HepG2 (cell line): Measurements from ENCODE around the gene CLDN11. TPM values are rescaled to one million over a fixed set of nuclear protein-coding genes. Genes with fewer than 3 reads are reported as not detected.

Experiments used
- ATAC-seq: fragments of 200-7000 bp; cut with Tn5 transposase; 3 replicates; pipeline ENCODE4 v1.9.1; 2020; ENCODE audit warnings: mild to moderate bottlenecking, moderate library complexity
- BruUV-seq: library from RNA; stranded (reverse); fragments of 400-500 nt; replicated peaks from 2 replicates; lab custom pipeline; 2021; lab: Mats Ljungman, UMichigan
- CTCF ChIA-PET: fragments of 300-600 bp; formaldehyde crosslinking; extraction: SDS; loops from one replicate; lab custom pipeline; 2021; ENCODE audit warnings: low total read pairs, inconsistent platforms, low intra/inter-chr PET ratio; lab: Yijun Ruan, JAX
- POLR2A ChIA-PET: fragments of 350-600 bp; sonication (Branson Sonifier 250); formaldehyde crosslinking; loops from one replicate; lab custom pipeline; 2020; ENCODE audit warnings: antibody characterized with exemption, inconsistent platforms; lab: Yijun Ruan, JAX
- DNase-seq: peaks from one replicate; pipeline ENCODE4 v3.0.0-alpha.2; 2015; ENCODE audit warnings: low spot score
- FAIRE-seq: peaks from 3 replicates; lab custom pipeline; 2011; peaks lifted over from hg19 to GRCh38; lab: Jason Lieb, UNC
- H2AFZ ChIP-seq: one replicate; pipeline ENCODE4 v1.6.1; 2011; ENCODE audit warnings: low read length, inconsistent platforms
- H3K27ac ChIP-seq: fragments of 300-600 bp; 3 replicates; pipeline ENCODE4 v1.8.0; 2011; ENCODE audit warnings: mixed run types, mild to moderate bottlenecking, mixed read lengths, low read length, inconsistent platforms; ENCODE audit not compliant: insufficient read depth; ENCODE audit errors: extremely low read length
- H3K27me3 ChIP-seq, 2 experiments: fragments of 200-600 bp in 1 of 2; 2 replicates in 1 of 2; 3 replicates in 1 of 2; pipeline versions ENCODE4 v1.6.0 to v1.8.0; 2011; ENCODE audit warnings: low read length in 2 of 2, mild to moderate bottlenecking in 2 of 2, moderate library complexity in 2 of 2, inconsistent platforms in 1 of 2; ENCODE audit not compliant: insufficient read depth in 2 of 2, control insufficient read depth in 1 of 2
- H3K36me3 ChIP-seq, 2 experiments: fragments of 200-600 bp in 1 of 2; replicated peaks in 1 of 2; 2 replicates in 1 of 2; 3 replicates in 1 of 2; pipeline versions ENCODE4 v1.5.1 to v1.8.0; 2011; ENCODE audit warnings: low read length in 2 of 2, inconsistent platforms in 1 of 2; ENCODE audit not compliant: insufficient read depth in 2 of 2, control insufficient read depth in 1 of 2
- H3K4me1 ChIP-seq: 2 replicates; pipeline ENCODE4 v1.5.1; 2012; ENCODE audit warnings: low read length, inconsistent platforms; ENCODE audit not compliant: insufficient read depth
- H3K4me2 ChIP-seq: 2 replicates; pipeline ENCODE4 v1.6.0; 2011; ENCODE audit warnings: low read depth, low read length, inconsistent platforms
- H3K4me3 ChIP-seq, 3 experiments: fragments of 200-600 bp in 1 of 3; sonication (generic), shearing (Covaris generic) in 1 of 3; replicated peaks in 1 of 3; 2 replicates each; pipeline ENCODE4 v1.5.1; 2011 to 2016; ENCODE audit warnings: low read length in 3 of 3, inconsistent platforms in 2 of 3, low read depth in 2 of 3, mild to moderate bottlenecking in 2 of 3, control low read depth in 1 of 3, mixed read lengths in 1 of 3; ENCODE audit not compliant: insufficient read depth in 1 of 3
- H3K79me2 ChIP-seq: one replicate; pipeline ENCODE4 v1.6.1; 2011; ENCODE audit warnings: low read length, inconsistent platforms; ENCODE audit not compliant: insufficient read depth
- H3K9ac ChIP-seq: 2 replicates; pipeline ENCODE4 v1.6.0; 2011; ENCODE audit warnings: mild to moderate bottlenecking, low read depth, low read length, inconsistent platforms; ENCODE audit not compliant: insufficient read depth
- H3K9me3 ChIP-seq: 2 replicates; pipeline ENCODE4 v1.5.1; 2012; ENCODE audit warnings: mild to moderate bottlenecking, low read length
- H4K20me1 ChIP-seq: 2 replicates; pipeline ENCODE4 v1.6.0; 2011; ENCODE audit warnings: inconsistent platforms, mild to moderate bottlenecking, low read length, moderate library complexity; ENCODE audit not compliant: insufficient read depth
- CBFB ChIP-seq: sonication (generic); formaldehyde crosslinking; IDR thresholded peaks from 2 replicates; pipeline ENCODE4 v1.4.0; 2020; ENCODE audit warnings: missing genetic modification reagents
- DPF2 ChIP-seq: sonication (generic); formaldehyde crosslinking; IDR thresholded peaks from 2 replicates; pipeline ENCODE4 v1.4.0; 2020; ENCODE audit warnings: mild to moderate bottlenecking, low read depth, missing genetic modification reagents, borderline replicate concordance
- FOXP1 ChIP-seq, 2 experiments: fragments of 450-650 bp in 1 of 2; IDR thresholded peaks; 2 replicates each; pipeline ENCODE4 v1.6.1; 2017 to 2018; ENCODE audit warnings: antibody characterized with exemption in 1 of 2
- JUND ChIP-seq: sonication (generic); formaldehyde crosslinking; IDR thresholded peaks from 2 replicates; pipeline ENCODE4 v1.8.0; 2022; ENCODE audit warnings: mild to moderate bottlenecking, missing genetic modification reagents
- MLLT10 ChIP-seq: sonication (generic); formaldehyde crosslinking; IDR thresholded peaks from 2 replicates; pipeline ENCODE4 v1.4.0; 2020; ENCODE audit warnings: missing genetic modification reagents
- NBN ChIP-seq: fragments of 450-650 bp; conservative IDR thresholded peaks from 2 replicates; pipeline ENCODE4 v1.6.1; 2017
- RAD51 ChIP-seq: fragments of 450-650 bp; IDR thresholded peaks from 2 replicates; pipeline ENCODE4 v1.6.1; 2016; ENCODE audit warnings: borderline replicate concordance
- RBM39 ChIP-seq: fragments of 200-400 bp; formaldehyde crosslinking; IDR thresholded peaks from one replicate; pipeline ENCODE4 v1.6.1; 2018; ENCODE audit warnings: antibody characterized with exemption, mild to moderate bottlenecking, low read depth, low read length; ENCODE audit not compliant: poor library complexity, severe bottlenecking
- TGIF2 ChIP-seq: IDR thresholded peaks from 2 replicates; pipeline ENCODE4 v1.6.1; 2016; ENCODE audit warnings: control low read depth, missing compliant biosample characterization
- ZC3H4 ChIP-seq: sonication (generic); formaldehyde crosslinking; IDR thresholded peaks from 2 replicates; pipeline ENCODE4 v1.4.0; 2020; ENCODE audit warnings: missing genetic modification reagents, borderline replicate concordance
- ZNF570 ChIP-seq: sonication (generic); formaldehyde crosslinking; IDR thresholded peaks from 2 replicates; pipeline ENCODE4 v1.4.0; 2020; ENCODE audit warnings: mild to moderate bottlenecking, missing genetic modification reagents, borderline replicate concordance
- ZNF740 ChIP-seq: sonication (generic); formaldehyde crosslinking; IDR thresholded peaks from 2 replicates; pipeline ENCODE4 v1.4.0; 2020; ENCODE audit warnings: missing genetic modification reagents
- ZSCAN5A ChIP-seq: sonication (generic); formaldehyde crosslinking; IDR thresholded peaks from 2 replicates; pipeline ENCODE4 v1.8.0; 2022; ENCODE audit warnings: mild to moderate bottlenecking, missing genetic modification reagents, borderline replicate concordance
- WGBS: methylation state at CpG from one replicate; pipeline ENCODE4 v1.1.6; 2017; ENCODE audit warnings: low lambda C conversion rate; 5-methylcytosine and 5-hydroxymethylcytosine counted together
- in situ Hi-C: cut with HindIII; loops from 2 replicates; pipeline ENCODE4 v1.10.0; 2017; ENCODE audit warnings: low pct_unique_long_range_greater_than_20kb; ENCODE audit not compliant: extremely low pct_ligation_motif_present
- intact Hi-C: fragments of 100-400 bp; cut with micrococcal nuclease; formaldehyde crosslinking; loops from one replicate; pipeline ENCODE4 v1.10.0; 2022; ENCODE audit not compliant: unreplicated experiment
- polyA plus RNA-seq, 8 experiments: library from polyadenylated mRNA; depleted of rRNA in 3 of 8; stranded (reverse) in 7 of 8; unstranded in 1 of 8; fragments of >200 nt; fragmentation: Illumina TruSeq in 4 of 8; extraction: Trizol in 4 of 8; gene quantifications; 2 replicates each; pipeline versions ENCODE4 v1.2.1 to v1.2.3, GENCODE V29; 2011 to 2016; ENCODE audit warnings: low read depth in 4 of 8, missing spikeins in 1 of 8, mixed read lengths in 1 of 8; ENCODE audit not compliant: insufficient read depth in 1 of 8
- total RNA-seq, 5 experiments: library from RNA; depleted of rRNA; stranded (reverse); fragments of >200 nt; fragmentation: Illumina TruSeq; extraction: Trizol; gene quantifications; 2 replicates each; pipeline ENCODE4 v1.2.3, GENCODE V29; 2016; ENCODE audit warnings: low read depth in 1 of 5
- TF ChIP-seq, protein P1 (sequence below): sonication (generic); formaldehyde crosslinking; IDR thresholded peaks from 2 replicates; pipeline ENCODE4 v1.8.1; 2023; ENCODE audit warnings: mild to moderate bottlenecking, missing genetic modification reagents
- TF ChIP-seq, protein P2 (sequence below): sonication (generic); formaldehyde crosslinking; IDR thresholded peaks from 2 replicates; pipeline ENCODE4 v1.5.0; 2020; ENCODE audit warnings: missing genetic modification reagents

Gene CLDN11
- total and polyA plus RNA-seq, 2 of the 13 experiments (the other 11 are each of a cell fraction or from before 2014, with no cell fraction given), result 4.2 to 4.9 TPM

DNA sequence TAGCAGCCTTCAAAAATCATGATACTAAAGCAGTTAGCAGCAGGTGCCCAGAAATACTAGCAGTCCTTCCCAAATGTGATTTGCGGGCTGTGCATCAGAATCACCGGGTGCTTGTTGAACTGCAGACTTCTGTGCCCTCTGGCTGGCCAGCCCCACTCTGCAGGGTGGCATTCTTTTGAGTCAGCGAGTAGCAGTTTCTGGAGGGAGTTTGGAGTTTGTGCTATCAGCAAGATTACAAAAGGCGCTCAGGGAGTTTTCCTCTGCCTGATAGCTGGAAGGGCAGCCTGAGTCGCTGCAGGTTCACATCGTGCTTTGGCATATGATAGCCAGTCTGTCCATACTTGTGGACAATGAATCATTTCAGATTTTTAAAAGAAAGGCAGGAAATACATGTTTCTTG lies 57.6 kb downstream of the CLDN11 start:
- no peaks in the 10 kb centered on the region for H4K20me1 ChIP-seq
- intact Hi-C loops, result no loop called here
- no peak overlapping the region for H3K27ac ChIP-seq
- no peak overlapping the region for H3K9ac ChIP-seq
- CTCF ChIA-PET, result no interaction called here
- in situ Hi-C loops, result no loop called here
- BruUV-seq, result no TSS peak
- H3K36me3 ChIP-seq, result no peaks in the 10 kb centered on the region
- ATAC-seq (no peak), DNase-seq (no peak), FAIRE-seq (no peak)
- H3K4me2 ChIP-seq, result no peak overlapping the region
- TF ChIP-seq ZSCAN5A (CRISPR knock-in tag), result no peak
- TF ChIP-seq CBFB (CRISPR knock-in tag), result no peak
- no peak overlapping the region for H2AFZ ChIP-seq
- no peaks in the 10 kb centered on the region for H3K9me3 ChIP-seq
- POLR2A ChIA-PET, result no interaction called here
- H3K27me3 ChIP-seq, result peaks cover 0 to 14% of the 10 kb centered on the region in 2 experiments; a peak in 3 of 5 replicates
- WGBS, result 3% methylated on average over 3 of the region's 6 CpGs
- no peak overlapping the region for H3K4me3 ChIP-seq
- H3K4me1 ChIP-seq, result no peaks in the 10 kb centered on the region
- no peaks in the 10 kb centered on the region for H3K79me2 ChIP-seq

- ATAC-seq (no peak), DNase-seq (no peak), FAIRE-seq (no peak)
- Histone ChIP-seq H4K20me1 (no peaks in the 10 kb centered on the region), H3K4me2 (no peak overlapping the region), H3K4me1 (no peaks in the 10 kb centered on the region), H3K9me3 (no peaks in the 10 kb centered on the region), H2AFZ (no peak overlapping the region), H3K4me3 (no peak overlapping the region), H3K79me2 (no peaks in the 10 kb centered on the region), H3K36me3 (no peaks in the 10 kb centered on the region), H3K9ac (no peak overlapping the region), H3K27me3 (peaks cover 0 to 14% of the 10 kb centered on the region in 2 experiments; a peak in 3 of 5 replicates), H3K27ac (no peak overlapping the region)
- POLR2A ChIA-PET, result no interaction called here
- intact Hi-C loops, result no loop called here
- WGBS, result 0% methylated on average over 2 of the region's 2 CpGs
- BruUV-seq, result no TSS peak
- in situ Hi-C loops, result no loop called here
- CTCF ChIA-PET, result no interaction called here
- TF ChIP-seq DPF2 (CRISPR knock-in tag) (no peak), ZC3H4 (no peak), JUND (CRISPR knock-in tag) (no peak), TGIF2 (no peak), FOXP1 (IDR thresholded peaks at IDR 0.05) (no peak), FOXP1 (CRISPR knock-in tag; IDR thresholded peaks at IDR 0.05) (no peak), NBN (no peak), RAD51 (no peak), MLLT10 (CRISPR knock-in tag) (no peak), RBM39 (no peak), ZNF740 (CRISPR knock-in tag) (no peak), ZNF570 (CRISPR knock-in tag) (no peak)
- TF ChIP-seq, protein P1, sequence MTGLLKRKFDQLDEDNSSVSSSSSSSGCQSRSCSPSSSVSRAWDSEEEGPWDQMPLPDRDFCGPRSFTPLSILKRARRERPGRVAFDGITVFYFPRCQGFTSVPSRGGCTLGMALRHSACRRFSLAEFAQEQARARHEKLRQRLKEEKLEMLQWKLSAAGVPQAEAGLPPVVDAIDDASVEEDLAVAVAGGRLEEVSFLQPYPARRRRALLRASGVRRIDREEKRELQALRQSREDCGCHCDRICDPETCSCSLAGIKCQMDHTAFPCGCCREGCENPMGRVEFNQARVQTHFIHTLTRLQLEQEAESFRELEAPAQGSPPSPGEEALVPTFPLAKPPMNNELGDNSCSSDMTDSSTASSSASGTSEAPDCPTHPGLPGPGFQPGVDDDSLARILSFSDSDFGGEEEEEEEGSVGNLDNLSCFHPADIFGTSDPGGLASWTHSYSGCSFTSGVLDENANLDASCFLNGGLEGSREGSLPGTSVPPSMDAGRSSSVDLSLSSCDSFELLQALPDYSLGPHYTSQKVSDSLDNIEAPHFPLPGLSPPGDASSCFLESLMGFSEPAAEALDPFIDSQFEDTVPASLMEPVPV, result no peak
- TF ChIP-seq, protein P2, sequence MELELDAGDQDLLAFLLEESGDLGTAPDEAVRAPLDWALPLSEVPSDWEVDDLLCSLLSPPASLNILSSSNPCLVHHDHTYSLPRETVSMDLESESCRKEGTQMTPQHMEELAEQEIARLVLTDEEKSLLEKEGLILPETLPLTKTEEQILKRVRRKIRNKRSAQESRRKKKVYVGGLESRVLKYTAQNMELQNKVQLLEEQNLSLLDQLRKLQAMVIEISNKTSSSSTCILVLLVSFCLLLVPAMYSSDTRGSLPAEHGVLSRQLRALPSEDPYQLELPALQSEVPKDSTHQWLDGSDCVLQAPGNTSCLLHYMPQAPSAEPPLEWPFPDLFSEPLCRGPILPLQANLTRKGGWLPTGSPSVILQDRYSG (CRISPR knock-in tag), result no peak
Observed at GRCh38 chr3:170477395-170477794, 58.7 kb downstream of the CLDN11 start.
